ENCODE measurements around the gene ZNF827. TPM values are rescaled to one million over a fixed set of nuclear protein-coding genes. Genes with fewer than 3 reads are reported as not detected.

Gene ZNF827
- total RNA-seq, 1 donor from 2014 or later, result 25.7 TPM

DNA sequence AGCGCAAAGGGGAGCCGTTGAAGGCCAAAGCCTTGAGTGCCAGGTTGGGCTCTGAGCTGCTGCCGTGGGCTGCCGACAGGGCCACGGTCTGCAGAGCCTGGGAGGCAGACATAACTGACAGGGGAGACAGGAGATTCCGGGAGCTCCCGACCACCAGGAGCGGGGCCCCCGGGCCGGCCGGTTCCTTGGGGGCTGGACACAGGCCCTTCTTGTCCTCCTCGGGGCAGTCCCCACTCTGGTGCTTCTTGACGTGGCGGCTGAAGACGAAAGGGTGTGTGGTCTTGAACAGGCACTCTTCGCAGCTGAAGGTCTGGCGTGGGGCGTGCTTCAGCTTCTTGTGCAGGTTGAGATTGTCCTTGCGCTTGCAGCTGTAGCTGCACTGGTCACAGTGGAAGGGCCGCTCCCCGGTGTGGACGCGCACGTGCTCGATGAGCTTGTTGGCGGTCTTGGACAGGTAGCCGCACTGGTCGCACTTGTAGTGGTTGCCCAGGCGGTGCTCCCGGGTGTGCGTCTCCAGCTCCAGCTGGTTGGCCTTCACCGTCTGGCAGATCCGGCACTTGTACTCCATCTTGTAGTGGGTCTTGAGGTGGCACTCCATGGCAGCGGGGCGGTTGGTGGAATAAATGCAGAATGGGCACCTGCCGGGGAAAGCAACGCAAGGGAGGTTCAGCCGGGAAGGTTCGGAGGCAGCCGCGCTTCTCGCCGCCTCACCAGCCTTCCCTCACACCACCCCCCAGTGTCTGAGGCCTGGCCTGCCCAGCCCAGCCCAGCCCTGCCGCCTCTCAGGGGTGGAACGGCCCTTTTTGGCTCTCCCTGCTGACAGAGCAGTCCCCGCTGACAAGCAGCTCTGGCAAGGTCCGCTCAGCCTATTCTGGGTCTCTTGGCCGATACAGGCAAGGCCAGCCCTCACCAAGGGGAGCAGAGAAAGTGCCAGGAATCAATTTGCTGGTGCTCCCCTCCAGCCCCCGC, 177.4 kb downstream of the ZNF827 start:
- no peak for DNase-seq

- no peak for DNase-seq
Observed at GRCh38 chr4:145760176-145760575, 178.4 kb downstream of the ZNF827 start.

- no peak for DNase-seq
Observed at GRCh38 chr4:145757188-145757587, 181.4 kb downstream of the ZNF827 start.

- no peak for DNase-seq
Observed at GRCh38 chr4:145756244-145756643, 182.4 kb downstream of the ZNF827 start.

GRCh38 chr4:145755802-145756201, 182.8 kb downstream of the ZNF827 start:
- DNase-seq, result no peak

- no peak for DNase-seq
Observed at GRCh38 chr4:145743641-145744040, 195.0 kb downstream of the ZNF827 start.

GRCh38 chr4:145740806-145741205, 197.8 kb downstream of the ZNF827 start:
- peak; percentile 49 for DNase-seq

- DNase-seq, result no peak
Observed at GRCh38 chr4:145739845-145740244, 198.8 kb downstream of the ZNF827 start.

DNA sequence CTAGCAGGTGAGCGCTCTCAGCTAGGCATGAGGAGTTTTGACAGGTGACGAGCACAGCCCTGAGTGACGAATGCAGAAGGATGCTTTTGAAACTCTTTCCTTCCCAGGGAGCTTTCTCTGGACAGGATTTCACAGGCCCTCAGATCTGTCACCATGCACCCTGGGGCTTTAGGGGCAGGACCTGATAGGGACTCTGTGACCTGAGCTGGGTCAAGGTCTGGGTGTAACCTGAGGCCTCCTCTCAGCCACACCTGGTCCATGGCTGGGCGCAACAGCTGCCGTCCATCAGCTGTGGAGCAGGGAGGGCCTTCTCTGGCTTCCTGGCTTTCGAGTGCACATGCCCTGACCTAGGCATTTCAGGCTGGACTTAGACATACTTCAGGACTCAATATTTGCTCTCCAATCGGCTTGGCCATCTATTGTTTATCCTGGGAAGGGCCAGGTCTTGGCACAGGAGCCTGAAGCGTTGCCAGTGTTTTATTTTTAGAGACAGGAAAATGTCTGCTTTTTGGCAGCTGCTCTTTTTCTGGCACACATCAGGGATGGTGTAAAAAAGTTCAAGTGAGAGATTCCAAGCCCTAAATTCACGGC, 202.3 kb downstream of the ZNF827 start:
- peak; percentile 73 for DNase-seq

- DNase-seq, result peak; percentile 20
Observed at GRCh38 chr4:145735827-145736226, 202.8 kb downstream of the ZNF827 start.

DNA sequence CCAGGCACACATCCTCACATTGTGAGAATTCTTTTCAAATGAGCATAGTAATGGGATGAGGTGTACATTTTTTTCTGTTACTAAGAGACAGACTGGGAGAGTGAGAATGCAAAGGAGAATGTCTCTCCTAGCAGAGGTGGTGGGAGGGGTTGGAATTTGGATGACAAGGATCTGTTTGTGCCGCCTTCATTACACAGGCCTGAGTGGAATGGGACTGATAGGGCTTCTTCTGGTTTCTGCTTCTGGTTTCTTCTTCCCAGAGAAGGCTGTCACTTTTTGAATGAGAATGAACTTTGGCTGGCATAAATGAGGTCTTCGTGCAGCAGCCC, 203.3 kb downstream of the ZNF827 start:
- peak; percentile 44 for DNase-seq

GRCh38 chr4:145734576-145735346, 203.9 kb downstream of the ZNF827 start:
- DNase-seq, result peak; percentile 54

DNA sequence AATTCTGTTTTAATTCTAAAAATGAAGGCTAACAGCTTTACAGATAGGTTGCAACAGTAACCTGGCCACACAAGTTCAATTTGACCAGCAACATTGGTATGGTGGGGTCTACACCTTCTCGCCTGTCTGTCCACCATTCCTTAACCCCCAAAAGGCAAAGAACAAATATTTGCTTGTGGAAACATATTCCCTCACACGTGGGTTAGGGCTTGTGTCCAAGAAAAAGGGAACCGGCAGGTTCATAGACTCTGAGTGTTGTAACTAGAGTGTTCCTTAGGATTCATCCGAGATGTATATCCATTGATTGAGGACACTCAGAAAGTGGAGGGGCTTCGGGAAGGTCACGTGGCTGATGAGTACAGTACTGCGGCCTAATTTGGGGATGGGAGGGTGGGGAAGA, 204.6 kb downstream of the ZNF827 start:
- peak; percentile 38 for DNase-seq

- DNase-seq, result peak; percentile 98
Observed at GRCh38 chr4:145732895-145733880, 205.4 kb downstream of the ZNF827 start.

DNA sequence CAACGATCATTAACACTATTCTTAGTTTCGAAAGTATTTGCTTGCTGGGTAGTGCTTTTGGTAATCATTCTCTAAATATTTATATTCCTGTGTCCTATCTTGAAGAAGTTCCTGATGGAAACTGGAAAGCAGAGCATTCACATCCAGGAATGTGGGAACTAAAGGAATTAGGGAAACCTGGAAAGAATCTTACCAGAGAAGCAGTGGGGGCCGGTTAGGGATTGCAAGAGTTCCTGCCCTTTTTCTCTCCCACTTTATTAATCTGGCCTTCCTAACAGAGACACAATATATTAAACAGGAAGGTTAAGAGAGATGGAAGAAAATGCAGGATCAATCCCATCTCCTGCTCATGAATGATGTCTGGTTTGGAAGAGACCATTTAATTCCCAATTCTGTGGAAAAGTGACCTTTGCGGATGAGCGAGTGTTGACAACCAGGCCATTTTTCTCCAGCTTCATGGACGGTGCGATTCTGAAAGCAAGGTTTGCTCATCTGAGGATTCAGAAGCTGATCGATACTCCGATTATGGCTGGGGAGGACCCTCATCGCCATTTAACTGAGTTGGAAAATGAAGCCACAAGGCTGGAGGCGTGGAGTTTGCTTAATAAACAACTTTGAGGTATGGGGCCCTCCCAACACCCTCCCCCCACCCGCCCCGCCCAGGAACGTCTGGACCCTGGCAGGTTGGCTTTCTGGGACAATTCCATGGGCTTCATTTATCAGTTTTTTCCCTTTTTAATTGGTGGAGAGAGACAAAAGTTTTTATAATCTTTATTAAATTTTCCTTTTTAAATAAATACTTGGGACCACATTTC, 206.4 kb downstream of the ZNF827 start:
- DNase-seq, result peak; percentile 38

- DNase-seq, result peak; percentile 94
Observed at GRCh38 chr4:145731028-145731427, 207.6 kb downstream of the ZNF827 start.

DNA sequence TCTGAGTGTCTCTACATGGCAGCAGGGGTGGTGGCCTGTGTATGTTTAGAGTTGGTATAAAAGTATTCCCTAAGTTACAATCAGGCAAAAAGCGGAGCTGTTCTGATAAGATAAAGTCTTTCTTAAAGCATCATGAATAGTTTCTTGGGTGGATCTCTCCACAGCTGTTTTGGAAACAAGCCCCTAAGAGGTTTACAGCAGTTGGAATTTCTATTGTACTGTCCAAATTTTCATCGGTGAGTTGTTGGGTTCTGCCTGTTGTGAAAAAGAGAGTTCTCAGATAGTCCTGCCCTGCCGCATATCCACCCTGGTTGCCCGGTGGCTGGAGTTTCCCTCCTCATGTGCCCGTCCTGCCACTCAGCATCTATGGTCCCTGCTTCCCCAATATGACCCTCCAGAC, 208.6 kb downstream of the ZNF827 start:
- DNase-seq, result peak; percentile 48

DNA sequence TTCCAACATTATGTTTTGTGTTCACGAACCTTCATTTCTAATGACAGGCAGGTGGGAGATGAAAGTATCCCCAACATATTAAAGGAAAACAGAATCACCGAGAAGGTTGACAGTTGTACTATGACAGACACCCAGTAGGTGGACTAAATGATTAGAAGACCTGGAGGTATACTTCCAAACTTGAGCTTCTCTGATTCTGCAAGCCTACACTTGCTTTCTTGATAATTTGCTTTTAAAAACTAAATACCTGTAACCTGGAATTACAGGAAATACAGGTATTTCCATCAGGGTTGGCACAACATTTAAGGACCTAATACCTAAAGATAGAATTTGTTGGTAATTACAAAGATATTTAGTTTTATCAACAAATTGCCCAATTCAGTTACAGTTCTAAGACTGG, 215.3 kb downstream of the ZNF827 start:
- peak; percentile 31 for DNase-seq

DNA sequence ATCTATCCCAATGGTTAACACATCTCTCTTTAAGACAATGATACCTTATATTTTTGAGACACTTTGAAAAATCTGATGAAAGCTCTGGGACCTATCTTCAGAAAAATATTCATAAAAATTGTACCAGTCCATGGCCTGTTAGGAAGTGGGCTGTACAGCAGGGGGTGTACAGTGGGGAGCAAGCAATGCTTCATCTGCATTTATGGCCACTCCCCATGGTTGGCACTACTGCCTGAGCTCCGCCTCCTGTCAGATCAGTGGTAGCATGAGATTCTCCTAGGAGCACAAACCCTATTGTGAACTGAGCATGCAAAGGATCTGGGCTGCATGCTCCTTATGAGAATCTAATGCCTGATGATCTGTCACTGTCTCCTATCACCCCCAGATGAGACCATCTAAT, 216.1 kb downstream of the ZNF827 start:
- no peak for DNase-seq

GRCh38 chr4:145720656-145721055, 218.0 kb downstream of the ZNF827 start:
- DNase-seq, result no peak

Measured in tongue (tissue), 2 donors.